Large intestine (tissue), 3 donors: ENCODE measurements around the gene SESTD1. TPM values are rescaled to one million over a fixed set of nuclear protein-coding genes. Genes with fewer than 3 reads are reported as not detected.
A peak's percentile ranks its signal among the peaks of the same experiment; 100 is the strongest.

Source experiments
- DNase-seq, 2 donors: peaks; one replicate each; pipeline versions ENCODE4 v3.0.0 to v3.0.0-alpha.2; 2013
- H3K27ac ChIP-seq: one replicate; pipeline ENCODE4 v1.5.1; 2013; ENCODE audit warnings: low read length
- H3K27me3 ChIP-seq: 2 replicates; pipeline ENCODE4 v1.6.1; 2013; ENCODE audit warnings: low read length; ENCODE audit not compliant: control insufficient read depth, insufficient read depth
- H3K36me3 ChIP-seq: 2 replicates; pipeline ENCODE4 v1.6.1; 2013; ENCODE audit warnings: low read length; ENCODE audit not compliant: control insufficient read depth, insufficient read depth
- H3K4me1 ChIP-seq: one replicate; pipeline ENCODE4 v1.6.1; 2013; ENCODE audit warnings: low read length; ENCODE audit not compliant: control insufficient read depth, insufficient read depth
- H3K4me3 ChIP-seq: one replicate; pipeline ENCODE4 v1.5.1; 2013; ENCODE audit warnings: low read length
- H3K9me3 ChIP-seq: one replicate; pipeline ENCODE4 v1.6.1; 2013; ENCODE audit warnings: mild to moderate bottlenecking, low read depth, low read length, moderate library complexity; ENCODE audit not compliant: control insufficient read depth
- WGBS: methylation state at CpG from one replicate; pipeline ENCODE4 v1.1.5; 2013; ENCODE audit warnings: low lambda C conversion rate; ENCODE audit not compliant: insufficient coverage; 5-methylcytosine and 5-hydroxymethylcytosine counted together
- polyA plus RNA-seq: library from polyadenylated mRNA; unstranded; fragments of 120-200 nt; gene quantifications from one replicate; pipeline ENCODE4 v1.2.1, GENCODE V29; 2013

The SESTD1 gene
- polyA plus RNA-seq, 1 donor: 17.6 TPM

GRCh38 chr2:179298666-179299065 lies 34.0 kb upstream of the SESTD1 start:
- Histone ChIP-seq H3K27ac (no peak overlapping the region), H3K36me3 (no peaks in the 10 kb centered on the region), H3K9me3 (peaks cover 3% of the 10 kb centered on the region), H3K27me3 (no peaks in the 10 kb centered on the region), H3K4me1 (no peaks in the 10 kb centered on the region), H3K4me3 (no peak overlapping the region)
- no peak for DNase-seq
- WGBS: 60% methylated on average over 1 of the region's 5 CpGs

DNA sequence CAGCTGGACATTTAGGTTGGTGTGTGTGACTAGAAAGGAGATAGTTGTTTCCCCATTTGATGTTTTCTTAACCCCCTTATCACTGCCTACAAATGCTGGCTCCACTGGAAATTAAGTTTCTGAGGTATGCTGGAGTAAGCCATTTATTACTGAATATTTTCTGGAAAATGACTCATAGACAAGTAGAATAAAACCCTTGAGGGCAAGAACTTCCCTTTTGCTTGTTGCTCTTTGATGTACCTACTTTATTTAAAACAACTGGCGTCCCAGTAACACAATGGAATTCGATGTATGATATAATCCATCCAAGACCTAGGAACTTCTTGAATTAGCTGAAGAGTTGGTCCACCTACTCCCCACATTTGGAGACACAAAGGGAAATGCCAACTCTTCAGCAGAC lies 33.3 kb upstream of the SESTD1 start:
- no peak overlapping the region for H3K4me3 ChIP-seq
- no CpG with 5 or more reads among the region's 2 CpGs for WGBS

DNA sequence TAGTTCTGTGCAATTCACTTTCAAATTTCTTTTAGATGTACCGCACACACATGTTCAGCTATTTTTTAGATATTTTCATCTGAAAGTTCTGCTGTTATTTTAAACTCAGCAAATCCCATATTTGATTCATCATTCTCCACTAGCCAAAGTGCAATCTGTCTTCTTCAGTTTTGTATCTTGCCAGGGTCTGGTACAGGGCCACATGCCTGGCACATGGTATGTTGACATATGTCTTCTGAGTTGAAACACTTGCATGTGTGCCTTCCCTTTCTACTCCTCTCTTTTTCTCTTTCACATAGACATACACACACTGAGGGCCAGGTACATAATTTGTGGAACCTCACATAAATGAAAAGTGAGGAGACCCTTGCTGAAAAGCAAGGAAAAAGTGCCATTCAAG lies 25.7 kb upstream of the SESTD1 start:
- H3K27me3 ChIP-seq: no peaks in the 10 kb centered on the region
- no peaks in the 10 kb centered on the region for H3K36me3 ChIP-seq
- no peak overlapping the region for H3K27ac ChIP-seq
- DNase-seq: no peak
- H3K4me3 ChIP-seq: no peak overlapping the region
- H3K4me1 ChIP-seq: no peaks in the 10 kb centered on the region
- H3K9me3 ChIP-seq: no peaks in the 10 kb centered on the region
- WGBS: 100% methylated on average over 1 of the region's 1 CpG

More for the DNA sequence above, 33.3 kb upstream of the SESTD1 start:
- Histone ChIP-seq H3K4me1 (no peaks in the 10 kb centered on the region), H3K27me3 (no peaks in the 10 kb centered on the region), H3K9me3 (peaks cover 3% of the 10 kb centered on the region), H3K36me3 (no peaks in the 10 kb centered on the region), H3K27ac (no peak overlapping the region)
- no peak for DNase-seq

DNA sequence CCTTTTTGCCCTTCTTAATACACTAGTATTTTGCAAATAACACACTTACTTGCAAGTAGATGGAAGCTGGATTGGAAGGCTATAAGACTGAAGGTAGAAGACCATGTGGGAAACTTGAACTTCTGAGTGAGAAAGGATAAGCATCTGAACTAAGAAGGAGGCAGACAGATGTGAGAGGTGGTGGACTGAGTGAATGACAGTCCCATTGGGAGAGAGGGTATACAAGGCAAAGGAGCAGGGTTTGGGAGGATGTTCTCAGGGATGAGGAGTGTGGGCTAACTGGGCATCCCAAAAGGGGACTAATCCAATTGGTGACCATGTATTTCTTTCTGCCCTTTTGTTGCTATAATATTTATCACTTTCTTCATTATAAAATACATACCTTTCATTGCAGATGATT lies 20.4 kb upstream of the SESTD1 start:
- no peaks in the 10 kb centered on the region for H3K36me3 ChIP-seq
- no peak overlapping the region for H3K4me3 ChIP-seq
- H3K4me1 ChIP-seq: no peaks in the 10 kb centered on the region
- no peaks in the 10 kb centered on the region for H3K9me3 ChIP-seq
- no peaks in the 10 kb centered on the region for H3K27me3 ChIP-seq
- H3K27ac ChIP-seq: no peak overlapping the region
- no peak for DNase-seq

- no peak for DNase-seq
- no peak overlapping the region for H3K4me3 ChIP-seq
- no peaks in the 10 kb centered on the region for H3K27me3 ChIP-seq
- no peaks in the 10 kb centered on the region for H3K9me3 ChIP-seq
- no CpG with 5 or more reads among the region's 3 CpGs for WGBS
- peaks cover 2% of the 10 kb centered on the region for H3K4me1 ChIP-seq
- no peak overlapping the region for H3K27ac ChIP-seq
- H3K36me3 ChIP-seq: no peaks in the 10 kb centered on the region
These were observed 13.0 kb upstream of the SESTD1 start for GRCh38 chr2:179277429-179278196.

DNA sequence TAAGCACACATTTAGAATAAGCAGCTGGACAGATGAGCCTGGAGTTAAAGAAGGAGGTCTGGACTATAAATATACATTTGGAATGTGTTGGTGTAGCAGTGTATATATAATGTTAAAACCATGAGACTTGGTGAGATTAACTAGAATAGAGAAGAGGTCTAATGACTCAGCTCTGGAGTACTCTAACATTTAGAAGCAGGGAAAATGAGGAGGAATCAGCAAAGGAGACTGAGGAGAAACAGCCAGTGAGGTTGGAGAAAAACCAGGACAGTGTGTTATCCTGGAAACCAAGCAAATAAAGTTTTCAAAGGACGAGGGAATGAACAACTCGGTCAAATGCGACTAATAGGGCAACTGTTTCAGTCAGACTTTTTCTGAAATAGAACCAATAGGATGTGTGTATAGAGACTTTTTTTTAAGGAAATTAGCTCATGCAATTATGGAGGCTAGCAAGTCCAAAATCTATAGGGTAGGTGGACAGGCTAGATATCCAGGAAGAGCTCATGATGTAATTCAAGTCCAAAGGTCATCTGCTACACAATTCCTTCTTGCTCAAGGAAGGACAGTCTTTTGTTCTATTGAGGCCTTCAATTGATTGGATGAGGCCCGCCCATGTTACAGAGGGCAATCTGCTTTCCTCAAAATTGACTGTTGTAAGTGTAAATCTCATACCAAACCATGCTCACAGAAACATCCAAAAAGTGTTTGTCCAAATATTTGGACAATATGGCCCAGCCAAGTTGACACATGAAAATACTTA lies 10.8 kb upstream of the SESTD1 start:
- no peak overlapping the region for H3K4me3 ChIP-seq
- no peaks in the 10 kb centered on the region for H3K27me3 ChIP-seq
- H3K4me1 ChIP-seq: peaks cover 3% of the 10 kb centered on the region
- no CpG with 5 or more reads among the region's 4 CpGs for WGBS
- H3K9me3 ChIP-seq: no peaks in the 10 kb centered on the region
- peak; percentile 28 to 51 for DNase-seq
- H3K27ac ChIP-seq: no peak overlapping the region
- H3K36me3 ChIP-seq: no peaks in the 10 kb centered on the region

- H3K4me1 ChIP-seq: peaks cover 3% of the 10 kb centered on the region
- no peaks in the 10 kb centered on the region for H3K27me3 ChIP-seq
- H3K27ac ChIP-seq: no peak overlapping the region
- WGBS: 100% methylated on average over 1 of the region's 2 CpGs
- H3K4me3 ChIP-seq: no peak overlapping the region
- H3K9me3 ChIP-seq: no peaks in the 10 kb centered on the region
- DNase-seq: no peak
- H3K36me3 ChIP-seq: no peaks in the 10 kb centered on the region
These were observed 10.1 kb upstream of the SESTD1 start for GRCh38 chr2:179274749-179275148.

DNA sequence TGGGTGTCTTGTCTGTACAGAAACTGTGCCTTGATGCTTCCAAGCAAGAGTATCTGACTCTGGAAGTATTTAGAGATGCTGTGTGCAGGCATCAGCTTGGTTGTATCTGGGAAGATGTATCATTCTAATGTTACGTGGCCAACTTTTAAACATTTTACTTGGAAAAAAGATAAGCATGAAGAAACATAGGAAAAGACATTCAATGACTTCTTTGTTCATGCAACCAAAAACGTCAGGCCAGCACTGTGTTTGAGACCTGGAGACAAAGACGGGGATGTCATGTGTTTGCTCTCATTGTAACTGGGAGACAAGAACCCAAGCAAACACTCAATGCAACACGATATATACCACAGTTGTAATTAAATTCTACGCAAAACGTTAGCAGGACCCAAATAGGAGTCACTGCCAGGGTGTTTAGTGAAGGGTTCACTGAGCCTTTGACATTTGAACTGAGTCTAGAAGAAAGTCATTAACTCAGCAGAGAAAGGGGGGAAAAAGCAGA lies 8.9 kb upstream of the SESTD1 start:
- H3K36me3 ChIP-seq: no peaks in the 10 kb centered on the region
- H3K4me3 ChIP-seq: no peak overlapping the region
- no peak for DNase-seq
- H3K27me3 ChIP-seq: no peaks in the 10 kb centered on the region
- no peak overlapping the region for H3K27ac ChIP-seq
- WGBS: 100% methylated on average over 2 of the region's 6 CpGs
- H3K9me3 ChIP-seq: no peaks in the 10 kb centered on the region
- H3K4me1 ChIP-seq: peaks cover 3% of the 10 kb centered on the region

GRCh38 chr2:179272406-179273192 lies 8.0 kb upstream of the SESTD1 start:
- H3K9me3 ChIP-seq: no peaks in the 10 kb centered on the region
- H3K4me1 ChIP-seq: peaks cover 3% of the 10 kb centered on the region
- H3K4me3 ChIP-seq: no peak overlapping the region
- H3K36me3 ChIP-seq: no peaks in the 10 kb centered on the region
- H3K27me3 ChIP-seq: no peaks in the 10 kb centered on the region
- H3K27ac ChIP-seq: peak overlapping the region; percentile 69
- WGBS: 67% methylated on average over 1 of the region's 5 CpGs
- peak; percentile 5 to 27 for DNase-seq

DNA sequence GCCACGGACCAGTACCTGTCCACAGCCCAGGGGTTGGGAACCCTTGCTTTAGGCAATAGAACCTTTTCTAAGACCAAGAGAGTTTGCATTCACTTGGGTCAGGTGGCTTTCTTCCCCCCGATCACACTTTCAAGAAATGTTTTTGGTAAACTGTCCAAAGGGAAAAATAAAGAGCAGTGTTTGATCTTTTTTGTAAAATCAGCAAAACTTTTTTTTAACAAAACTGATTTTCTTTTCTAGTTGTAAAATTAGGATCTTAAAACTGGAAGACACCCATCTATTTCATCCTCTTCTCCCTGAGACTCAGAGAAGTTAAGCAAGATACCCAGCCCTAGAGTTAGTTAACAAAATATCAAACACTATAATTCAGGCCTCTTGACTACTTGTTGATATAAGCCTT lies 6.1 kb upstream of the SESTD1 start:
- Histone ChIP-seq H3K9me3 (no peaks in the 10 kb centered on the region), H3K4me1 (peaks cover 3% of the 10 kb centered on the region), H3K27ac (no peak overlapping the region), H3K36me3 (no peaks in the 10 kb centered on the region), H3K4me3 (no peak overlapping the region), H3K27me3 (no peaks in the 10 kb centered on the region)
- no peak for DNase-seq
- WGBS: no CpG with 5 or more reads among the region's 2 CpGs
